GM13976 (cell line): Measurements from ENCODE around the gene ZBTB34.

Experiments used
- DNase-seq: peaks from one replicate; pipeline ENCODE4 v3.0.0; 2012; ENCODE audit warnings: low spot score
- in situ Hi-C: fragments of 300-500 bp; cut with MboI; formaldehyde crosslinking; loops from one replicate; pipeline ENCODE4 v1.12.0; 2022; ENCODE audit warnings: low sequenced_read_pairs, mixed read lengths, inconsistent platforms; ENCODE audit not compliant: unreplicated experiment
- TF ChIP-seq, protein P1 (sequence below): IDR thresholded peaks from 2 replicates; pipeline ENCODE4 v1.5.1; 2012; ENCODE audit warnings: borderline replicate concordance, mild to moderate bottlenecking; ENCODE audit not compliant: insufficient read depth; ENCODE audit errors: extremely low read depth, missing control alignments, control extremely low read depth

The ZBTB34 gene

GRCh38 chr9:126860757-126861466 lies 473 bp downstream of the ZBTB34 start:
- TF ChIP-seq, protein P1, sequence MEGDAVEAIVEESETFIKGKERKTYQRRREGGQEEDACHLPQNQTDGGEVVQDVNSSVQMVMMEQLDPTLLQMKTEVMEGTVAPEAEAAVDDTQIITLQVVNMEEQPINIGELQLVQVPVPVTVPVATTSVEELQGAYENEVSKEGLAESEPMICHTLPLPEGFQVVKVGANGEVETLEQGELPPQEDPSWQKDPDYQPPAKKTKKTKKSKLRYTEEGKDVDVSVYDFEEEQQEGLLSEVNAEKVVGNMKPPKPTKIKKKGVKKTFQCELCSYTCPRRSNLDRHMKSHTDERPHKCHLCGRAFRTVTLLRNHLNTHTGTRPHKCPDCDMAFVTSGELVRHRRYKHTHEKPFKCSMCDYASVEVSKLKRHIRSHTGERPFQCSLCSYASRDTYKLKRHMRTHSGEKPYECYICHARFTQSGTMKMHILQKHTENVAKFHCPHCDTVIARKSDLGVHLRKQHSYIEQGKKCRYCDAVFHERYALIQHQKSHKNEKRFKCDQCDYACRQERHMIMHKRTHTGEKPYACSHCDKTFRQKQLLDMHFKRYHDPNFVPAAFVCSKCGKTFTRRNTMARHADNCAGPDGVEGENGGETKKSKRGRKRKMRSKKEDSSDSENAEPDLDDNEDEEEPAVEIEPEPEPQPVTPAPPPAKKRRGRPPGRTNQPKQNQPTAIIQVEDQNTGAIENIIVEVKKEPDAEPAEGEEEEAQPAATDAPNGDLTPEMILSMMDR = no peak
- in situ Hi-C loops = no loop called here
- peak; percentile 52 for DNase-seq

DNA sequence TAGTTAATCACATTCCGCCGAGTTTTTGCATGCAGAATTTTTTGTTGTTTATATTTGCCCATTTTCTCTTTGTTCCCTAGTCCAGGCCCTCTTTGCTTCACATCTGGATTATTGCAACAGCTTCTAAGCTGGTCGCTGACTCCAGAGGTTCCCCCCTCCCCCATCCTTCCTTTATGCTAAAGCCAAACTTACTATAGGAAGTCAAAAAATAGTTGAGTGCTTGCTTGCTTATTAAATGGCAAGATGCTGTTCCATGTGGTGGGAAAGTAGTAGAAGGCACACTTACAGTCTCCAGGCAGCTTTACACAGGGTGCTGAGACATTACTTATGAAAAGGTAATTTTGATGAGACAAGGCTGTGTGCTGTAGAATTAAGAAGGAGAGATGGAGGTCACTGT lies 1.3 kb downstream of the ZBTB34 start:
- no peak for DNase-seq
- TF ChIP-seq, protein P1 = no peak
- in situ Hi-C loops = no loop called here

GRCh38 chr9:126862104-126862761 lies 1.8 kb downstream of the ZBTB34 start:
- in situ Hi-C loops = no loop called here
- TF ChIP-seq, protein P1 = no peak
- DNase-seq = no peak

DNA sequence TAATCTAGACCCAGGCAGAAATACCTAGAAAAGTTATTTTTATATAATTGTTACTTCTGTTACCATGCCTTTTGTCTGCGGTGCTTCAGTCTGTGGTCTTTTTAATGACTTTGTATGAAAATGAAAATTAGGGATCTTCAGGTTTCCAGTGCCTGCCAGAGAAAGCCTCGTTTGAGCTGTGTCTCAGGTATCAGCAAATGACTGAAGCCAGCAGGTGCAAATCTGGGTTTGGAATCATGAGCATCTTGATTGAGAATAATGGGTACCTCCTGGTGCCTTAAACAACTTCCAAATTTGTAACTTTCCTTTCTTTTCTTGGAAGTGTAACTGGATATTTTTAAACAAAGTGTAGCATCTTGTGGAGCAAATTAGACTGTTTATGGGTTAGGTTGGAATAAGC lies 4.3 kb downstream of the ZBTB34 start:
- in situ Hi-C loops = no loop called here

DNA sequence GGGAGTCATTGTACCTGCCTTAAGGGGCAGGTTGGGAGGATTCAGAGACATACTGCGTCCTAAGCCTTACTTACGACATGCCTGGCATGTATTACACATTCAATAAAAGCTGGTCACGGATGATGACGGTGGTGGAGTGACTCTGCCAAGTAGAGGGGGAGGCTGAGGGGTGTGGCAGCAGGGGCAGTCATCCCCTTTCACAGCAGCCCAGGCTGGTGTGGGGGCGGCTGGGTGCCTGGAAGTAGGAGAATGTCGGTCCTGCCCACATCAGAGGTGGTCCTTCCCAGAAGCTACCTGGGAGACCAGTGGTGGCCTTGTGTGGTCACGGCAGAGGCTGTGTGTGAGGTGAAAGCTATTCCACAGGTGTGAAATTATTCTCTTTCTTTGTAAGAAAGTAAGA lies 8.9 kb downstream of the ZBTB34 start:
- DNase-seq = no peak
- TF ChIP-seq, protein P1 = no peak
- in situ Hi-C loops = no loop called here

More for the DNA sequence above, 4.3 kb downstream of the ZBTB34 start:
- TF ChIP-seq, protein P1 = no peak
- no peak for DNase-seq

DNA sequence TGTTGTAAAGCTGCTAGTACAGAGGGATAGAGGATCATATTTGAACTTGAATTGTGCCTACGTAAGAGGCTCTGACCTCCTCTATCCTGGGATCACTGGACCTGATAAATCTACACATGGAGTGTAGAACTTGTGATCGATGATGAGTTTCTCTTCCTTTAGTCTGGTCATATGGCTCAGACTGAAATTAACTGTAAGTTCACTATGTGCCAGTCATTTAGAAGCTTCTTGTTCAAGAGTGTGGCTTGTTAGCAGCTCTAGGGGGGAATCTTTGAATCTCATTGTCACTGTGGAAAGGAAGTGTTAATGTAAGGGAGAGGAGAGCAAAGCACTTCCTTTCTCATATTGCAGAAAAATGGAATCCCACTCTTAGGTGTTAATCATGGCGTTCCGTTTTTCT lies 12.1 kb downstream of the ZBTB34 start:
- TF ChIP-seq, protein P1 = no peak
- peak; percentile 37 for DNase-seq
- in situ Hi-C loops = no loop called here
